Vagina (tissue), 2 donors: Measurements from ENCODE around the gene PIEZO1. TPM values are rescaled to one million over a fixed set of nuclear protein-coding genes. Genes with fewer than 3 reads are reported as not detected.

Experiments
- DNase-seq, 2 donors: peaks; one replicate each; pipeline ENCODE4 v3.0.0-alpha.2; 2017; ENCODE audit errors: extremely low spot score in 2 of 2
- H3K27ac ChIP-seq: fragments of 200-600 bp; sonication (generic); one replicate; pipeline ENCODE4 v1.5.1; 2019
- H3K27me3 ChIP-seq: fragments of 200-600 bp; sonication (generic); one replicate; pipeline ENCODE4 v1.5.1; 2019
- H3K36me3 ChIP-seq, 2 donors: fragments of 200-600 bp; sonication (generic); one replicate each; pipeline ENCODE4 v1.5.1; 2017 to 2019
- H3K4me1 ChIP-seq: fragments of 200-600 bp; sonication (generic); one replicate; pipeline ENCODE4 v1.5.1; 2019
- H3K4me3 ChIP-seq, 2 donors: fragments of 200-600 bp; sonication (generic); 1 replicate in 1 of 2; 2 replicates in 1 of 2; pipeline ENCODE4 v1.5.1; 2016 to 2019
- H3K9me3 ChIP-seq: fragments of 200-600 bp; sonication (generic); one replicate; pipeline ENCODE4 v1.5.1; 2019
- POLR2A ChIP-seq, 2 donors: fragments of 450-650 bp; IDR thresholded peaks; one replicate each; pipeline ENCODE4 v1.6.1; 2017; ENCODE audit warnings: antibody characterized with exemption in 2 of 2, mild to moderate bottlenecking in 2 of 2, moderate library complexity in 2 of 2
- POLR2AphosphoS5 ChIP-seq, 2 donors: sonication (generic); formaldehyde crosslinking; IDR thresholded peaks; one replicate each; pipeline ENCODE4 v1.9.0; 2017; ENCODE audit warnings: antibody characterized with exemption in 2 of 2, mild to moderate bottlenecking in 2 of 2, low read depth in 1 of 2; ENCODE audit not compliant: insufficient read depth in 1 of 2
- intact Hi-C: fragments of 100-400 bp; cut with DNase I; formaldehyde crosslinking; loops from one replicate; pipeline ENCODE4 v1.15.1; 2023
- total RNA-seq: library from RNA; depleted of rRNA; stranded (reverse); fragments of >200 nt; gene quantifications from one replicate; pipeline ENCODE4 v1.2.3, GENCODE V29; 2016
- TF ChIP-seq, protein P1 (sequence below), 3 experiments: fragments of 450-650 bp in 2 of 3; fragments of 200-600 bp in 1 of 3; sonication (generic) in 1 of 3; IDR thresholded peaks; one replicate each; pipeline ENCODE4 v1.5.1; 2017 to 2019; ENCODE audit warnings: antibody characterized with exemption in 3 of 3, mild to moderate bottlenecking in 2 of 3, moderate library complexity in 2 of 3

PIEZO1 gene
- total RNA-seq, 1 donor from 2014 or later, result 184 TPM

- Histone ChIP-seq H3K27me3 (no peaks in the 10 kb centered on the region), H3K4me1 (peaks cover 22% of the 10 kb centered on the region), H3K9me3 (no peaks in the 10 kb centered on the region), H3K36me3 (no peaks in the 10 kb centered on the region), H3K4me3 (peak within 1 kb of the TSS; percentile 54 to 65), H3K27ac (peak within 1 kb of the TSS; percentile 57)
- DNase-seq, result no peak
- intact Hi-C loops, result no loop called here
- TF ChIP-seq POLR2AphosphoS5 (IDR thresholded peaks at IDR 0.05; ENCODE audit: insufficient read depth in 1 of 2, low read depth in 1 of 2), result peak in 1 of 2 donors; percentile 81
- peak in 1 of 2 donors; percentile 89 for TF ChIP-seq POLR2A (IDR thresholded peaks at IDR 0.05)
- TF ChIP-seq, protein P1, sequence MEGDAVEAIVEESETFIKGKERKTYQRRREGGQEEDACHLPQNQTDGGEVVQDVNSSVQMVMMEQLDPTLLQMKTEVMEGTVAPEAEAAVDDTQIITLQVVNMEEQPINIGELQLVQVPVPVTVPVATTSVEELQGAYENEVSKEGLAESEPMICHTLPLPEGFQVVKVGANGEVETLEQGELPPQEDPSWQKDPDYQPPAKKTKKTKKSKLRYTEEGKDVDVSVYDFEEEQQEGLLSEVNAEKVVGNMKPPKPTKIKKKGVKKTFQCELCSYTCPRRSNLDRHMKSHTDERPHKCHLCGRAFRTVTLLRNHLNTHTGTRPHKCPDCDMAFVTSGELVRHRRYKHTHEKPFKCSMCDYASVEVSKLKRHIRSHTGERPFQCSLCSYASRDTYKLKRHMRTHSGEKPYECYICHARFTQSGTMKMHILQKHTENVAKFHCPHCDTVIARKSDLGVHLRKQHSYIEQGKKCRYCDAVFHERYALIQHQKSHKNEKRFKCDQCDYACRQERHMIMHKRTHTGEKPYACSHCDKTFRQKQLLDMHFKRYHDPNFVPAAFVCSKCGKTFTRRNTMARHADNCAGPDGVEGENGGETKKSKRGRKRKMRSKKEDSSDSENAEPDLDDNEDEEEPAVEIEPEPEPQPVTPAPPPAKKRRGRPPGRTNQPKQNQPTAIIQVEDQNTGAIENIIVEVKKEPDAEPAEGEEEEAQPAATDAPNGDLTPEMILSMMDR (IDR thresholded peaks at IDR 0.05), result no peak
Measured at GRCh38 chr16:88803264-88803987, 18.4 kb upstream of the PIEZO1 start, which contains the start of gene CDT1. Gene CDT1 (plus strand): TSS chr16:88803789. CDS start chr16:88803832, 43 bp downstream.

DNA sequence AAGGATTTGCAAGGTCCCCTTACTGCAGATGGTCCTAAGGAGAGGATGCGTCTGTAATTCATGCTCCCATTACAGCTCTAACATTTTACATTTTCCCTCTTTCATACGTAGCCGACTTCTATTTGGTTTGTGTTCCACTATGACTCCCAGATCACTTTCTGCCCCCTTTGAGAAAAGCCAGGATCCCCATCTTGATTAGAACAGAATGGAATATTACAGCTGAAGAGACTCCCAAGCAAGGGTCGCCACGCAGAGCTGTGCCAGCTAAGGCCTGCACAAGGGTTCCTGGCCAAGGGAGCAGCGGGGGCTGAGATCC lies 15.2 kb upstream of the PIEZO1 start:
- no peak overlapping the region for H3K4me3 ChIP-seq
- no peak for DNase-seq
- no peaks in the 10 kb centered on the region for H3K9me3 ChIP-seq
- H3K36me3 ChIP-seq, result no peaks in the 10 kb centered on the region
- no peak for TF ChIP-seq POLR2AphosphoS5 (IDR thresholded peaks at IDR 0.05; ENCODE audit: insufficient read depth in 1 of 2, low read depth in 1 of 2)
- no peak for TF ChIP-seq POLR2A (IDR thresholded peaks at IDR 0.05)
- TF ChIP-seq, protein P1 (IDR thresholded peaks at IDR 0.05), result no peak
- no peak overlapping the region for H3K27ac ChIP-seq
- no peaks in the 10 kb centered on the region for H3K27me3 ChIP-seq
- peaks cover 22% of the 10 kb centered on the region for H3K4me1 ChIP-seq
- intact Hi-C loops, result no loop called here

DNA sequence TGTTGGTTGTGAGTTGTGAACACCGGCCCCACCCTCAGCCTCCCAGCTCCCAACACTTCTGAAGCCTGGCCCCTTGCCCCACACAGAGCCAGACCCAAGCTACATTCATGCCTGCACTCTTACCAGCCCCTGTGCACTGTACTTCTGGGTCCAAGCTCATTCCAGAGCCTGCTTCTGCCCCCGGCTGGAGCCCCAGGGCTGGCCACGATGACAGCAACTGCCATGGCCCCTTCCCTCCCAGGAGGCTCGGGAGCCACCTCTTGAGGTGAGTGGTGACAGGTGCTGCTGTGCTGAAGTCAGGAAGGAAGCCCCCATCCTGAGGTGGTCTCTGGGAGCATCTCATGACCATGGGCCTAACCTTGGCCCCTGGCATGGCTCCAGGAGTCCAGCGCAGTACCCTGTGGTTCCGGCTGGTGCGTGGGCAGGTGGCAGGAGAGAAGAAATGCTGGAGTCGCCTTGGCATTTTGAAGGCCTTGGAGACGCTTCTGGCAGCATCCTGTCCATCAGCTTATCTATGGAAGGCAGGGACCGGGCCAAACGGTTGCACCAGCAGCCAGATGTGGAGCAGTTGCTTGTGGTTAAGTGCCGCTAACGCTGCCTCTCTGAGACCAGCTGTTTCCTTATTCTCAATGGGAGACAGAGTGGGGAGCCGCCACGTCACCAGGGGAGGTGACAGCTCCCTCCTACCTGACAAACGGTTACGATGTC lies 14.7 kb upstream of the PIEZO1 start:
- no peaks in the 10 kb centered on the region for H3K27me3 ChIP-seq
- H3K9me3 ChIP-seq, result no peaks in the 10 kb centered on the region
- peaks cover 18% of the 10 kb centered on the region for H3K4me1 ChIP-seq
- H3K27ac ChIP-seq, result no peak overlapping the region
- TF ChIP-seq POLR2A (IDR thresholded peaks at IDR 0.05) (no peak), POLR2AphosphoS5 (IDR thresholded peaks at IDR 0.05; ENCODE audit: insufficient read depth in 1 of 2, low read depth in 1 of 2) (no peak)
- TF ChIP-seq, protein P1 (IDR thresholded peaks at IDR 0.05), result no peak
- no peaks in the 10 kb centered on the region for H3K36me3 ChIP-seq
- no peak for DNase-seq
- H3K4me3 ChIP-seq, result no peak overlapping the region
- intact Hi-C loops, result no loop called here

DNA sequence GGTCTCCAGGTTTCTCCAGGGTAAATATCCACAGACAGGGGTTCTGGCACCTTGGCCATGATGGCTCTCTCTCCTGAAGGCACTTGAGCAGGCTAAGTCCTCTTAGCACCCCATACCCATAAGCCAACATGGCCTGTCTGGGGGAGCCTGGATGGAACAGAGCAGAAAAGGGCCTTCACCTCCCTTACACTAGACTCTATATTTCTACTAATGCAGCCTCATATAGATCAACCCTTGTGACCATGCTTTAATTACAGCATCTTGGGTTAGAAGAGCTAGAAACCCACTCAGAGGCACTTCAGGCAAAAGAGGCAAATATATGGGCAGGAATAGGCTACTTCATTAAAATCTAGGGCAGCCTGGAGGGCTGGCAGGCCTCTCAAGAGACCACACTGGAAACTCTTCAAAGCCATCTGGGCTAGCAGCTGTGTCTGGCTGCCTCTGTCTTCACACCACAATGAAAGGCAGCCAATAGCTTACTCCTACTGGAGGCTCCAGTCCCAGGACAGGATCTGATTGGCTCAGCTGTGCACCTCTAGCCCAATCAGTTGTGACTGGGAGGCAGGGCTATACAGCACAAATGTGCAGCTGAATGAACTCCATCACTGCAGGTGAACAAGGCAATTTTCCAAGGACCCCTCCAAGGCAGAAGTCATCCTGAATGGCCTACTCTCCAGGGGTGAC lies 13.9 kb upstream of the PIEZO1 start:
- H3K27ac ChIP-seq, result no peak overlapping the region
- H3K4me1 ChIP-seq, result peaks cover 10% of the 10 kb centered on the region
- no peak overlapping the region for H3K4me3 ChIP-seq
- TF ChIP-seq, protein P1 (IDR thresholded peaks at IDR 0.05), result no peak
- TF ChIP-seq POLR2AphosphoS5 (IDR thresholded peaks at IDR 0.05; ENCODE audit: insufficient read depth in 1 of 2, low read depth in 1 of 2), result no peak
- no peak for TF ChIP-seq POLR2A (IDR thresholded peaks at IDR 0.05)
- H3K36me3 ChIP-seq, result no peaks in the 10 kb centered on the region
- H3K27me3 ChIP-seq, result no peaks in the 10 kb centered on the region
- intact Hi-C loops, result no loop called here
- DNase-seq, result no peak
- no peaks in the 10 kb centered on the region for H3K9me3 ChIP-seq
